GF-D8 (cell line): ENCODE measurements around the gene CFAP73.
"Not testable (repeated sequence)": the region's sequence is repeated elsewhere in the genome, so short reads cannot be mapped to it uniquely, and the experiment has no call there.

Source experiments
- DNase-seq: peaks from one replicate; lab custom pipeline; 2025; lab: John Stamatoyannopoulos, UW

CFAP73 gene

DNA sequence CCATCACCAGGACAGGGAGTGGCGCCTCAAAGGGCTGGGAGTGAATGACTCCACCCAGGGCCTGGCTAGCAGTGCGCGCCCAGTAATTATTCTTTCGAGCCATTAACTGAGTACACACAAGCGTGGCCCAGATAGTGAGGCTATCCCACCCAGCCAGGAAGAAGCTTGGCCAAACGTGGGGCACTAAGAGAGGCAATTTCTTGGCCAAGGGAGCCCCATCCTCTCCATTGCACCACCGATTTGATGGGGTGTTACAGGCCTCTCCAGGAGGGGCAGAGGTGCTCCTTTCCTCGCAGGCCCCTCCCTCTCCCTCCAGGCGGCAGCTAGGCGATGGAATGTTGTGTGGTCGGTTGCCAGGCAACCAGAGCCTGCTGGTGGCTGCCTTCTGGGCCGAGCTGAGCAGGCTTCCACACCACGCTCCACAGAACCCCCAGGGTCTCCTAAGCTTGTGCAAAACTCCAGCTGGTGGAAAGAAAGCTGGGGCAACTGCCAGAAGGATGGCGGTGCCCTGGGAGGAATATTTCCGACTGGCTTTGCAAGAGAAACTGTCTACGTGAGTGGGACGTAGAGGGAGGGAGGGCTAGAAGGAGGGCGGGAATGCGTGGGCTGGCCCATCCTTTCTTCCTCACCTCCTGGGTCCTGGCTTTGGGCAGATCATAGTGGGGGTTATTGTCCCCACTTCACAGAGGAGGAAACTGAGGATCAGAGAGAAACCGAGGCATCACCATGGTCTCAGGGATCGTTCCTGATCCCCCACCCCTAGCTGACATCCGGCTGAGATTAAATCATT lies at the start of gene CFAP73:
CFAP73 (plus strand) TSS at position 364 of the 790 bp plus-strand sequence; CDS start at position 498, 134 bp downstream.
- DNase-seq = no peak

- DNase-seq = no peak
These were observed 49.8 kb upstream of the CFAP73 start for GRCh38 chr12:113099764-113100163.

- no peak for DNase-seq
These were observed 47.8 kb upstream of the CFAP73 start for GRCh38 chr12:113101751-113102150.

DNA sequence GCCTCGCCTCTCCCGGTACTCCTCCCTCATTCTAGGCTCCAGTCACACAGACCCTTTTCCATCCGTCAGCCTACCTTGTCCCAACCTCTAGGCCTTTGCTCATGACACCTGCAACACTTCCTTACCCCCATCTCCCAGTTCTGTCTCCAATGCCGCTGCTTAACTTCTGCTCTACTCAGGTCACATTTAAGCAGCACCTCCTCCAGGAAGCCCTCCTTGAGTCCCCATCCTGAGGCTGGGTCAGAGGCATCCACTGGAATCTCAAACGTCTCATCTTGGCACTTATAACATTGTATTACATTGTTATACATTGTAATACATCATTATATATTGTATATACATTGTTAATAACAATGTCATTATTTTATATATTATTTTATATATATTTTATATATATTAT lies 46.7 kb upstream of the CFAP73 start:
- DNase-seq = no peak

DNA sequence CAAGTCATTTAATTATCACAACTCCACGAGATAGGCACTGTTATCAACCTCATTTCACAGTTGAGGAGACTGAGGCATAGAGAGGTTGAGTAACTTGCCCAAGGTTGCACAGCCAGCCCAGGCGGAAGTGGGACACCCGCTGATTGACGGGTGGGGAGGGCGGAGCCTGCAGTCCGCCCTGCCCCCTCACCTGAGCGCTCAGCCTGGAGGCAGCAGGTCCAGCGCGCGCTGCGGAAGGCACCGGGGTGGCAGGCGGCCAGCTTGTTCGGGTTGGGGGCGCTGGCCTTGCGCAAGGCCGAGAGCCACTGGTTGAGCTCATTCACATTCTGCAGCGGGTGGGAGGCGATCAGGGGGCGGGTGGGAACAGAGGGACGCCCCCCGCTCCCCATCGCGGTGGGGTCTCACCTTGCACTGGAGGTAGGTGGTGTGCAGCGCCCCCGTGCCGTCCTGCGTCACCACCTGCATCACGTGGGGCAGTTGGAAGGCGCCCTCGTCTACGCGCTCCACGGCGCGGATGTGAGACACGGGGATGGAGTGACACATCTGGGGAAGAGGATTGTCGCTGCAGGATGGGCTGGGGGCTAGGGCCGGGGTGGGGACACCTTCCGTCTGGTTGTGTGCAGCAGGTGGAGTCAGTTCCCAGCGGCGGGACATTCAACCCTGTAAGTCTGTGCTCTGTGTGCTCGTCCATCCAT lies 45.6 kb upstream of the CFAP73 start:
- DNase-seq = no peak

GRCh38 chr12:113104953-113105510 lies 44.5 kb upstream of the CFAP73 start:
- DNase-seq = no peak

DNA sequence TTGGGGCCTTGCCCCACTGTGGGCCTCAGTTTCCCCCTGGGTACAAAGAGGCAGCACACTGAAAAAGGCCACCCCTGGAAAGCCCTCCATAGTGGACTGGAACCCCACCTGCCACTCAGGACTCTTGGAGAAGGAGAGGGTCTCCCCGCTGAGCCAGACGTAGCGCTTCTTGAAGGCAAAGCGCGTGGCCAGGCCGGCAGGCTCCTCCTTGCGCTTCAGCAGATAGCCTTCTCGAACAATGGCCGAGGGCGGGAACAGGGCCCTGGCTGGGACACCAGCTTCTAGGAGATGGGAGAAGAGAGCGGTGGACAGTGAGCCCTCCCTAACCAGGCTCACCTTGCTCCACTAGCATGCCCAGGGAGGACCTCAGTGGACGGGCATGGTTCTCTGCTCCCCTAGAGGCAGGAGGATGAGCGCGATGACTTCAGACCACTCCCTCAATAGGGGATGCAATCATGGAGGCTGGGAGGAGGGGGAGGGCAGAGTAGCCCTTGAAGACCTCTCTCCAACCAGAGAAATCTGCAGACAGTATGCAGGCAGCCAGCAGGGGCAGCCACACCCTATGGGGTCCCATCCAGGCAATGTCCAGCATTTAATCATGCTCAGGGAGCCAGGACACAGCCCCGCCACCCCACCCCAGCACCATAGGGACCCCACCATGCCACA lies 43.8 kb upstream of the CFAP73 start:
- DNase-seq = no peak

DNA sequence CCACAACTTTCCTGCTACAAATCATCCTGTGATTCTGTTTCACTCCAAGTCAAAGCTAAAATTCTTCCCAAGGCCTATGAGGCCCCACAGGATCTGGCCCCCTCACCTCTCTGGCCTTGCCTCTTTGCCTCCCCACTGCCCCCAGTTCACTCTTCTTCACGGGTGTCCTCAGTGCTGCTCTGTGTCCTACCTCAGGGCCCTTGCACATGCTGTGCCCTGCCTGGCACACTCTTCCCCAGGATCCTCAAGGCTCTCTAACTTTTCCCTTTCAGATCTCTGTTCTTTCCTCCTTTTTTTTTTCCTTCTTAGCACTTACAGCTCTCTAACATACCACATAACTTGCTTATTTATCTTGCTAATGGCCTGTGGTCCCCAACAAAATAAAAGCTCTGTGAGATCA lies 43.2 kb upstream of the CFAP73 start:
- DNase-seq = no peak

DNA sequence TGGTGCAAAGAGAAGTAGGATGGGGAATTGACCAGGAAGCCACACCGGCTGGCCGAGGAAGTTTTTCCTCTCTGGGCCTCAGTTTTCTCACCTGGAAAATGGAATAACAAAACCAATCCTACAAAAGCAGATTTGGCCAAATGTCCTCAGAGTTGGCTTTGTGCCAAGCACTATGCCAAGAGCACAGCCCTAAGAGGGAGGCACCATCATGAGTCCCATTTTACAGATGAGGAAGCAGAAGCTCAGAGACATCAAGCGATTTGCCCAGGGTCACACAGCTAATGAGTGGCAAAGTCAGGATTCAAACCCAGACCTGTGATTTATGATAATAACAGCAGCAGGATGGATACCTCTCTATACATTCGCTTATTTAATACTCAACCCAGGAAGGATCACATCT lies 41.2 kb upstream of the CFAP73 start:
- no peak for DNase-seq

DNA sequence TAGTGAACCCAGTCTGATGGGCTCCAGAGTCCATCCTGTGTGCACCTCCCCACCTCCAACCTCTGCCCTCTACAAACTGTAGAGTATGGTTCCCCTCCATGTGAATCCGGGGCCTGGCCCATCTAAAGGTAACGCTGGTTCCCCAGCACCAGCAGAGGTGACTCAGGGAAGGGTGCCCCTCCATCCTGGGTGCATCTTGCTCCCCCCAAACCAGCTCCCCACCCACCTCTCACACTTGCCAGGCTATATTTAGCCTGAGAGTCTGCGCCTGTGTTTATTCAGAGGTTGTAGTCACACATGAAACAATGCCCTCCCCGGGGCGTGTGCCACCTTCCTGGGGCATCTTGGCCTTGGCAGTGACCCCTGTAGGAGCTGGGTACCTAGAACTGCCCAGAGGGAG lies 40.2 kb upstream of the CFAP73 start:
- DNase-seq = no peak

GRCh38 chr12:113109872-113110599 lies 39.5 kb upstream of the CFAP73 start:
- no peak for DNase-seq

DNA sequence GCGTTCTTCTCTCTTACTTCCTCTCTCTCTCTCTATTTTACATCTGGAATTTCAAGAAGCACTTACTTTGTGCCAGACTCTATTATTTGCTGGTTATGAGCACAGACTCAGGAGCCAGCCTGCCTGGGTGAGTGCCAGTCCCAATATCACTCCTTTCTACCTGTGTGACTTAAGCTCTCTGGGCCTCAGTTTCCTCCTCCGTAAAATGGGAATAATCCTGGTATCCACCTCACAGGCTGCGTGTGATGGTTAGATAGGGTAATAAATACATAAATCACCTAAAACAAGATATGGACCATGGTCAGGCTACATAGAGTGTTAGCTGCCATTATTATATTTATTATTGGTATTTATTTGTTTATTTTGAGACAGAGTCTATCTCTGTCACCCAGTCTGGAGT lies 38.3 kb upstream of the CFAP73 start:
- DNase-seq = no peak

DNA sequence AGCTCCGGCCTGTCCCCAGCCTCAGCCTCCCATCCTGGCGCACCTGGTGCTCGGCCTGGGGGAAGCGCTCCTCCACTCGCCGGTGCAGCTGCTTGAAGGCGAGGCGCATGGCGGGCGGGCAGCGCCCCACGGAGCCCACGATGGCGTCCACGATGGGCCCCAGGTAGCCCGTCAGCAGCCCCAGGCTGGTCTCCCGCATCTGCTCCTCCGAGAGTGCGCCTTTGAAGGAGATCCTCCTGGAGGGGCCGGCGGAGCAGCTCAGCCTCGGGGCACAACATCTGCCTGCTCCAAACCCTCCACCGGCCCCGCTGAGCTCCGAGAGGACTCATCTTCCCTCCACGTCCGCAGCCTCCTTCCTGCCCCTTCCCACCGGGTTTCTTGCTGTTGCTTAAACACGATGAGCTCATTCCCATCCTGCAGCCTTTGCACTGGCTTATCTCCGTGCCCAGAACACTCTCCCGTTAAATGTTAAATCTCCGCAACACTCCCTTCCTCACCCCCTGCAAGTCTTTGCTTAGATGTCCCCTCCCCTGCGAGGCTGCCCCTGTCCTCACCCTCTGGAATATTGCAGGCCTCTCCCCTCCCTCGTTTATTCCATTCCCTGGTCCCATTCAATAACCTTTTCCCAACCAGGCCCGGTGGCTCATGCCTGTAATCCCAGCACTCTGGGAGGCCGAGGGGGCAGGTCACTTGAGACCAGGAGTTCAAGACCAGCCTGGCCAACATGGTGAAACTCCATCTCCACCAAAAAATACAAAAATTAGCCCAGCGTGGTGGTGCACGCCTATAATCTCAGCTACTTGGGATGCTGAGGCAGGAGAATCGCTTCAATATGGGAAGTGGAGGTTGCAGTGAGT lies 37.3 kb upstream of the CFAP73 start:
- DNase-seq = no peak

DNA sequence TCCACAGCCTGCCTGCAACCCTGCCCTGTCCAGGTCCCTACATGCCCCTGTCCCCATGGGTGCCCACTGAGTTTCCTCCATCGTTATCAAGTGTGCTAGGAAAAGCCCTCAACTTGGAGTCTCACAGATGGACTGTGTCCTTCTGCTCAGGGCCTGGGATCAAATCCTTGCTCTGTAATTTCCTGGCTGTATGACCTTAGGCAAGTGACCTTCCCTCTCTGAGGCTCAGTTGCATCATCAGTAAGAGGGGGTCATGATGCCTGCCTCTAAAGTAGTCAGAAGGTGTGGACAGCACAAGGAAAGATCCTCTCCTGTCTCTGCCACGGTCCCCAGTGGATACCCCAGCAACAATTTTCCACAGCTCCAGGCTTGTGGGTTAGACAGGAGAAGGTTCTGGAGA lies 36.1 kb upstream of the CFAP73 start:
- no peak for DNase-seq

GRCh38 chr12:113114447-113115178 lies 34.9 kb upstream of the CFAP73 start:
- no peak for DNase-seq

DNA sequence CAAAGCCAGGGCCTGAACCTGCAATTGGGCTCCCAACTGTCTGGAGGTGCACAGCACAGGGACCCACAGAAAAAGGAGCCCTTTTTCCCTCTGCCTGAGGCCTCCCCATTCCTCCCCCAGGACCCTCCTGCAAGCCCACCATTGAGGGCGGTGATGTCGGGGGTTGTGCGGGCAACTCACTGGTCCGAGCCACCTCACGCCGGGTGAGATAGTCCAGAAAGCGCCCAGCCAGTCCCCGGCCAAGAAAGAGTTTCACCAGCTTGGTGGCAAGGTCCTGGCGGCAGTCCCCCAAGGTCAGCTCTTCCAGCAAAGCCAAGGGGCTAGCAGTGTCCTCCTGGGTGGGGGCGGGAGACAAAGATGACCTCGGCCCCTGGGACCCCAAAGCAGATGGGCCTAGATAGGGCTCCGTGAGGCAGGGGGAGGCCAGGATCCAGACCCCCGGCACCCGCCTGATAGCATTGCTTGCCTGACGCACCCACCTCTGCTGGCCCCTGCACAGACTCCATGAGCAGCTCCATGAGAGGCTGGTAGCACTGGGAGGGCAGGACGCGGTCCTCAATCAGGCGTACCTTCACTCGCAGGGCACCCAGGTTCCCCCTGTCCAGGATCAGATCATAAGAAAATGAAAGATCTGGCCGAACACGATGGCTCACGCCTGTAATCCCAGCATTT lies 33.9 kb upstream of the CFAP73 start:
- no peak for DNase-seq

- no peak for DNase-seq
These were observed 32.6 kb upstream of the CFAP73 start for GRCh38 chr12:113116875-113117274.

DNA sequence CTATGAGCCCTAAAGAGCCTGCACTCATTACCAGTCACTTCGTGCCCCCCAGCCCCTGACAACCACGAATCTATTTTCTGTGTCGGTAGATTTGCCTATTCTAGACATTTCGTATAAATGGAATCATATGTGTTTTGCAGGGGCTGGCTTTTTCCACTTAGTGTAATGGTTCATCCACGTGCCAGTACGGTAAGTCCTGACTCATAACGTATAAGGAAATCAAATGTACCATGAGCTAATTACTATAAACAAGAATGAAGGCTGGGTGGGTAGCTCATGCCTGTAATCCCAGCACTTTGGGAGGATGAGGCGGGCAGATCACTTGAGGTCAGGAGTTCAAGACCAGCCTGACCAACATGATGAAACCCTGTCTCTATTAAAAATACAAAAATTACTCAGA lies 31.8 kb upstream of the CFAP73 start:
- DNase-seq = not testable (repeated sequence)

DNA sequence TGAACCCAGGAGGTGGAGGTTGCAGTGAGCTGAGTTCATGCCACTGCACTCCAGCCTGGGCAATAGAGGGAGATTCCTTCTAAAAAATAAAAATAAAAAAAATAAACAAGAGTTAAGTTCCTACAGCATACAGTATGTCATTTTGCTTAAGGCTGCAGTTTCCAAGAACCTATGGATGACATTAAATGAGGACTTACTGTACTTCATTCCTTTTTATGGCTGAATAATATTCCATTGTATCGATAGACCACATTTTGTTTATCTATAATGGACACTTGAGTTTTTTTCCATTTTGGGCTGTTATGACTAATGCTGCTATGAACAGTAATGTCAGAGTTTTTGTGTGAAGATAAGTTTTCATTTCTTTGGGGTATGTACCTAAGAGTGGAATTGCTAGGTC lies 31.4 kb upstream of the CFAP73 start:
- no peak for DNase-seq
